Epidermal melanocyte (primary cell): Measurements from ENCODE around the gene PHF2.

Experiments used
- DNase-seq: peaks from one replicate; pipeline ENCODE4 v3.0.0; 2011; ENCODE audit warnings: low spot score; ENCODE audit not compliant: insufficient read length

Gene PHF2

DNA sequence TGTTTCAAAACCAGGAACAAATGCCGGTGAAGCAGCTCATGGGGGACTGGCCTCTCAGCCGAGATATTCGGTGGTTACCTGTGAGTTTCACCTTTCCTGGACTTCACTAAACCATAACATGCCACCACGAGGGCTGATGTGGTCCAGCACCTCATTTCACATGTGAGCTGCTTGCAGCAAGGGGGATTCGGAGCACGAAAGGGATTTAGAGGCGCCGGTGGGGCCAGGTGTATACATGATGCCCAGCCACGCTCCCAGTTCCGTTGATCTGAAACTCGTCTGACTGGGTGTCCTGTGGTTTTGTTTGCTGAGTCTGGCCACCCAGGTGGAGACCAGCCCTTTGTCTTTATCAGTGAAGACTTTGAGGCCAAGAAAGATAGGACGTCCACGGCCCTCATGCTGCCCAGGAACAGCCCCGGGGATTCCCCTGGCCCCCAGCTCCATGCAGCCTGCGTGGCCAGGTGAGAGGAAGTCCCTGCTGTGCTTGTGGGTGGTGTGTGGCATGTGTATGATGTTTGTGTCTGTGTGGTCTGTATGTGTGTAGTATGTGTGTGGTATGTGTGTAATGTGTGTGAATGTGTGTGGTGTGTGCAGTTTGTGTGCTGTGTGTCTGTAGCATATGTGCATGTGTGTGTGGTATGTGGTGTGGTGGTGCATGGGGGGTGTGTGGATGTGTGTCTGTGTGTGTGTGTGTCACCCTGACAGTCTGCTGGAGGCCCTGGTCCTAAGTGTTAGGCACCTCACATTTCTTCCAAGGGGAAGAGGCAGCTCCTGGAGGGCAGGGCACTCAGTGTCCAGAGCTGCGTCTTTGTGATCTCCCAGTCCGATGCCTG is 23.4 kb downstream of the PHF2 start:
- no peak for DNase-seq

- no peak for DNase-seq
These were observed 24.1 kb downstream of the PHF2 start for GRCh38 chr9:93600504-93600903.

- no peak for DNase-seq
These were observed 24.7 kb downstream of the PHF2 start for GRCh38 chr9:93601063-93601462.

DNA sequence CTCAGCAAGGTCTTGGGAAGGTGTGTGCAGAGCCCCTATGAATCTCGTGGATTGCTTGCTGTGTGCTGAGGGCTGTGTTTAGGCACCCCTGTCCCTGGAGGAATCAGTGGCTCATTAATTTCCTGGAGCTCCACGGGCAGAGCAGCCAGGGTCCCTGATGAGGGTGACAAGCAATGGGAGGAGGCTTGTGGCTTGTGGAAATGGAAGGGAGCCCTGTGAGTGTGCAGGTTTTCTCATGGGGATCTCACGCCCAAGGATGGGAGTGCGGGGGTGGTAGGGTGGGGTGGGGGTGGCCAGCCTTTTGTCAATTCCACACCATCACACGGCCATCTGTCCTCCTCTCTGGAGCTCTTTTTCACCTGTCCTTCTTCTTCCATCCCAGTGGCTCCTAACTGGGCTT is 25.3 kb downstream of the PHF2 start:
- DNase-seq, result no peak

DNA sequence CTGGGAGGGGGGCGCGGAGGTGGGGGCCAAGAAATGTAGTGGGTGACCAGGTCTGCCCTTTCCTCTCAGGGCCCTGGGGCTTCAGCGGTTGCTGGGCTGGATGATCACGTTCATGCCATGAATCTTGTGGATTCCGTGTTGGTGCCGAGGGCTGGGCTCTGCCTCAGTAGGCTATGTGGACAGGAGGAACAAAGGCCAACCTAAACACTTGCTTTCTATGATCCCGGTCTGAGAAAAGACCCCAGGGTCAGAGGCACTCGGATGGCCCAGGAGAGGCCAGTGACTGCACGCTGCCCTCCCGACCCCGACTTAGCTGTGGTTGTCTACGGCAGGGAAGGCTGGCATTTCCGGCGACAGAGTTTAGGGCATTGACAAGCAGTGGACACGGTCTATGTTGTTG is 26.6 kb downstream of the PHF2 start:
- DNase-seq, result no peak

- no peak for DNase-seq
These were observed 27.5 kb downstream of the PHF2 start for GRCh38 chr9:93603906-93604326.

- no peak for DNase-seq
These were observed 29.8 kb downstream of the PHF2 start for GRCh38 chr9:93606187-93606586.

DNA sequence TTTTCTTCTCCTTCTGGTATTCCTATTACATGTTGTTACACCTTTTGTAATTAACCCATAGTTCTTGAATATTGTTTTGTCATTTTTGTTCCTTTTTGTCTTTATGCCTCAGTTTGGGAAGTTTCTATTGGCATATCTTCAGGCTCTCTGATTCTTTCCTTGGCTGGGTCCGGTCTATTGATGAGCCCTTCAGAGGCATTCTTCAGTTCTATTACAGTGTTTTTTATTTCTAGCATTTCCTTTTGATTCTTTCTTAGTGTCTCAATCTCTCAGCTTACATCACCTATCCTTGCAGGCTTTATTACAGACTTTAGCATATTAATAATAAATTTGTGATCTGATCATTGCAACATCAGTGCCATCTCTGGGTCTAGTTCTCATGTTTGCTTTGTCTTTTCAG is 33.8 kb downstream of the PHF2 start:
- DNase-seq, result no peak

DNA sequence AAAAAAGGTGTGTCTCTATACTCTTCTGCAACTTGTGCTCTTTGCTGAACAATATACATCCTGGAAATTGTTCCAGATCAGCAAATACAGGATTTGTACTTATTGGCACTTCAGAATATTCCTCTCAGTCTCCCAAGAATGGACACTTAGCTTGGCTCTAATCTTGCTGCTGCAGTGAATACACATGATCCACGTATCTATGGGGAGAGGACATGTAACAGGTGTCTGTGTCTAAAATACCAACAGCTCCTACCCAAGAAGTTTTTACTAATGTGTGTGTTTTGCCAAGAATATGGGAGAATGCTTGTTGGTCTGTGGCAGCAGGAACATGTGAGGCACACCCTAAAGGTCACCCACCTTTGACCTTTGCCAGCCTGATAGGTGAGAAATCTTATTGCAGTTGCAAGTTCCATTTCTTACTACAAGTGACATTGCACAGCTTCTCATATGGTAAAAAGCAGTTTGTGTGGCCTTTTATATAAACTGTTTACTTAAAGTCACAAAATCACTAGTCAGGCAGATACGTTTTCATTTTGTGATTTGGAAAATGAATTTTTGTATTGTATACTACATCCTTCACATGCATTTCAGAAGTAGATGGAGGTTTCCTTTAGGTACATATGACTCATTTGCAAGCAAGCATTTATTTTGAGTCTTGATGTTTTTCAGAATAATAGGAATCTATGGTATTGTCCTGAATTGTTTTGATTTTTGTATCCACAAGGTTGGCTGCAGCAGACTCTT is 35.8 kb downstream of the PHF2 start:
- DNase-seq, result no peak

DNA sequence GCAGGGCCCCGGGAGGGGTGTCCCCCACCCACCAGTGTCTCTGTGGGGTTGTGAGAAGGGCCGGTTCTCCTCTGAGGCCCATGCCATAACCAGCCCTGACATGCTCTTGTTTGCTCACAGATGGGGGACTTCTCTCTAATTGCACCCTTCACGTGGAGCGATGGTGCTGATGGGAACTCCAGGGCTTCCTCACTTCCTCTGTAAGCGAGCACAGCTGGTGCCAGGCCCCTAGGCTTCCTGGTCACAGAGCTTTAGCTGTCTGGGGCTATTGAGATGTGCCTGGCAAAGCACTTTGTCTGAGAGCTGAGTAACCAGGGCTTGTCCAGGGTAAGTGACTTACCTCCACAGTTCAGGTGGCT is 36.4 kb downstream of the PHF2 start:
- no peak for DNase-seq

- no peak for DNase-seq
These were observed 36.8 kb downstream of the PHF2 start for GRCh38 chr9:93613174-93613573.

GRCh38 chr9:93613791-93614190 is 37.4 kb downstream of the PHF2 start:
- DNase-seq, result no peak

DNA sequence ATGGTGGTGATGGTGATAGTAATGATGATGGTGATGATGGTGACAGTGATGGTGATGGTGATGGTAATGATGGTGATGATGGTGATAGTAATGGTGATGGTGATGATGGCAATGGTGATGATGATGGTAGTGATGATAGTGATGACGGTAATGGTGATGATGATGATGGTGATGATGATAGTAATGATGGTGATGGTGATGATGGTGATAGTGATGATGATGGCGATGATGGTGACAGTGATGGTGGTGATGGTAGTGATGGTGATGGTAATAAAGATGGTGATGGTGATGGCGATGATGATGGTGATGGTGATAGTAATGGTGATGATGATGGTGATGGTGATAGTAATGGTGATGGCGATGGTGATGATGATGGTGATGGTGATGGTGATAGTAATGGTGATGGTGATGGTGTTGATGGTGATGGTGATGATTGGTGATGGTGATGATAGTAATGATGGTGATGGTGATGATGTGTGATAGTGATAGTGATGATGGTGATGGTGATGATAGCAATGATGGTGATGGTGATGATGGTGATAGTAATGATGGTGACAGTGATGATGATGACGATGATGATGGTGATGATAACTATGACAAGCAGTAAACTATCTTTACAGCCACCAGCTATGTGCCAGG is 38.6 kb downstream of the PHF2 start:
- no peak for DNase-seq

DNA sequence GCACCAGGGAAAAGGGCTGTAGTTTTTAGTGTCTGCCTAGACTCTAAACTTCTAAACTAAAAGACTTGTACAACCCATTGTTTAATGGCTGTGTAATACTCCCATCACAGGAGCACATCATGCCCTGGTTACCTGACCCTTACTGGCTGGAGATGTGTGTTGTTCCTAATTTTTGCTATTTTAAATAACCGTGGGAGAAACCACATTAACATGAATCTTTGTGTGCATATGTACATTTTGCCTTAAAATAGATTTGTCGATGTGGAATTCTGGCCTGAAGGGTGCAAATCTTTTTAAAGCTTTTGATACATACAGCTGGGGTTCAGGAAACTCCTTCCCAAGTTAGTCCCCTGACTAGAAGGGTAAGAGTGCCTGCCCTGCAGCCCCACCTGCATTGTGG is 39.7 kb downstream of the PHF2 start:
- DNase-seq, result no peak

GRCh38 chr9:93617273-93617672 is 40.9 kb downstream of the PHF2 start:
- DNase-seq, result no peak

GRCh38 chr9:93619272-93619775 is 42.9 kb downstream of the PHF2 start:
- DNase-seq, result no peak

DNA sequence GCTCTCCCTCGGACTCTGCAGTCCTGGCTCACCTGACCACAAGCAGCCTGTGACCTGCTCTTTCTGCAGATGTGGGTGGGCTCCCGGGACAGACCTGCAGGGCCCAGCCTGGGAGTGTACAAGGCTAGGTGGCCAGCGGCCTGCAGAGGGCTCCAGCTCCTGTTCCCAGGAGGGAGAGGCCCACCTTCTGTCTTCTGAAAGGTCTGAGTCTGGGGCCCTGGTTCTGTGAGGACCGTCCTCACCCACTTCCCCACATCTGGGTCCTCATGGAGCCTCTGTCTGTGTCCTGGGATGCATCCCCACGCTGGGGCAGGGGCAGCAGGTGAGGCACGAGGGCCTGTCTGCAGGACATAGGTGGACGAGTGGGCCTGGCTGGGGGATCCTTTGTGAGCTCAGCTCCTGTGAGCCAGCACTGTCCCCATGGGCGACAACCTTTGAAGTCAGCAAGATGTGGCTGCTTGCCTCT is 43.7 kb downstream of the PHF2 start:
- no peak for DNase-seq

GRCh38 chr9:93620881-93621820 is 44.8 kb downstream of the PHF2 start:
- DNase-seq, result no peak

DNA sequence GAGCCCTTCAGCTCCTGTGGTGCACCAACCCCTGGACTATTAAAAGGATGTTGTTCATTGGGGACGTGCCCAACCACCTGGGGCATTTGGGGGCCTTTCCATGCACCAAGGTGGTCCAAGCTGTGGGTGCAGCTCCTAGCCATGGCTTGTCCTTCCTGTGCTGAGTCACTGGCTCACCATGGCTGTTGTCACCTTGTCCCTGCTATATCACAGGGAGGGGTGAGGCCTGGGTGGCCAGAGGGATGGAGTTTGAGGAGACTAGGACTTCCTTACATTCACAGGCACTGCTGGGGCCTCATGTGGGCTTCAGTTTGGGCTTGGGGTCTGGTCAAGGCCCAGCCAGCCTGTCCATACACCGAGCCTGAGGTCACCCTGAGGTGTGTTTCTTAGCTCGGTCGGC is 45.5 kb downstream of the PHF2 start:
- no peak for DNase-seq

DNA sequence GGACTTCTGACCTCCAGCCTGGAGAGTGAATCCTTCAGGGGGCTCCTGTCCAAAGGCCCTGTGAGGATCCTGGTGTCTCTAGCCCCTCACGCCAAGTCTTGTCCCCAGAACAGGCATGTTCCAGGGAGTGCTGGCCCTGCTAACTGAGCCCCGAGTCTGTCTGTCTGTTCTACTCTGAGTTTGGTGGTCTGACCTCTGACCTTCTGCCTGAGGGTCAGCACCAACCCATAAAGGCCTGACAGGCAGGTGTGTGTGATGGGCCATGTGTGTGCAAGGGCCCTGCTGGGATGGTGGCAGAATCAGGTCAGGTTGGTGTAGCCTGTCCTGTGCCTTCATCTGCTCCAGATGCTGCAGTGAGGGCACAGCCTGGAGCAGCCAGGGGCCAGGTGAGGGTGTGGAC is 46.3 kb downstream of the PHF2 start:
- DNase-seq, result no peak

DNA sequence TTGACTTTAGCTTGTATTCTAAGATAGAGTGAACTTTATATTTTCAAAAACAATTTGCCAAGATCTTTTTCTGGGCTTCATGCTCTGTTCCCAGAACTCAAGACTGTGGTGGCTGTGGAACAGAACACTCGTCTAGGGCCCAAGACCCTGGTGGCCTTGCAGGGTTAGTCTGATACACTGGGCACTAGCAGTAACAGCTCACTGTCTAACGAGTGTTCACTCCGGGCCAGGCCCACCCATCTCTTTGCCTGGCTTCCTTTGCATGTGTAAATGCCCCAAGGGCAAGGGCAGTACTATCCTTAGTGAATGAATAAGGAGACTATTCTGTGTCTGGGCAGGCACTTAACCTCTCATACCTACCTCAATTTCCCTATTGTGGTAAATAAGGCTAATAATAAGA is 47.4 kb downstream of the PHF2 start:
- DNase-seq, result no peak
